Small intestine (tissue), 7 donors: ENCODE measurements around the gene TSSC4. TPM values are rescaled to one million over a fixed set of nuclear protein-coding genes. Genes with fewer than 3 reads are reported as not detected.

Experiments
- DNase-seq, 2 donors: peaks; one replicate each; pipeline versions ENCODE4 v3.0.0 to v3.0.0-alpha.2; 2013
- FAIRE-seq: peaks from 2 replicates; lab custom pipeline; 2012; peaks lifted over from hg19 to GRCh38; lab: Jason Lieb, UNC
- H3K27ac ChIP-seq, 3 donors: one replicate each; pipeline ENCODE4 v1.5.1; 2013; ENCODE audit warnings: low read length in 2 of 3, mild to moderate bottlenecking in 2 of 3, control low read depth in 1 of 3, inconsistent platforms in 1 of 3, low read depth in 1 of 3, moderate library complexity in 1 of 3
- H3K27me3 ChIP-seq, 3 donors: one replicate each; pipeline ENCODE4 v1.6.1; 2013; ENCODE audit warnings: low read length in 3 of 3, inconsistent platforms in 1 of 3; ENCODE audit not compliant: control insufficient read depth in 3 of 3, insufficient read depth in 3 of 3
- H3K36me3 ChIP-seq, 3 donors: one replicate each; pipeline ENCODE4 v1.6.1; 2013; ENCODE audit warnings: low read length in 3 of 3, inconsistent platforms in 1 of 3, low read depth in 1 of 3, mild to moderate bottlenecking in 1 of 3, moderate library complexity in 1 of 3; ENCODE audit not compliant: control insufficient read depth in 3 of 3, insufficient read depth in 2 of 3
- H3K4me1 ChIP-seq, 3 donors: one replicate each; pipeline ENCODE4 v1.6.1; 2013; ENCODE audit warnings: low read length in 2 of 3, inconsistent platforms in 1 of 3, low read depth in 1 of 3, mild to moderate bottlenecking in 1 of 3, moderate library complexity in 1 of 3; ENCODE audit not compliant: control insufficient read depth in 3 of 3, insufficient read depth in 2 of 3
- H3K4me3 ChIP-seq, 3 donors: one replicate each; pipeline ENCODE4 v1.5.1; 2013; ENCODE audit warnings: low read length in 3 of 3, control low read depth in 1 of 3, inconsistent platforms in 1 of 3, low read depth in 1 of 3, mild to moderate bottlenecking in 1 of 3, moderate library complexity in 1 of 3
- H3K9me3 ChIP-seq, 2 donors: one replicate each; pipeline ENCODE4 v1.6.1; 2013; ENCODE audit warnings: low read depth in 1 of 2, low read length in 1 of 2; ENCODE audit not compliant: control insufficient read depth in 2 of 2, insufficient read depth in 1 of 2
- WGBS, 3 donors: extraction: QIAGEN DNeasy Blood & Tissue Kit; methylation state at CpG; one replicate each; pipeline ENCODE4 v1.1.7; 2013; 5-methylcytosine and 5-hydroxymethylcytosine counted together
- polyA plus RNA-seq, 4 donors: library from polyadenylated mRNA; stranded (reverse) in 3 of 4; unstranded in 1 of 4; fragments of 200-250 nt in 3 of 4; fragments of 120-200 nt in 1 of 4; gene quantifications; one replicate each; pipeline versions ENCODE4 v1.2.1 to v1.2.3, GENCODE V29; 2013
- donor health status: healthy with polysubstance abuse.
- donor health status: control.
- donor health status: control.
- donor health status: Bipolar disorder and iron deficiency.
- donor health status: healthy.

Gene TSSC4
- polyA plus RNA-seq, 4 donors: 24.2 to 113 (median 63.3) TPM

GRCh38 chr11:2419638-2420501 lies 19.3 kb downstream of the TSSC4 start:
- Histone ChIP-seq H3K9me3 (no peaks in the 10 kb centered on the region), H3K27ac (no peak overlapping the region), H3K4me3 (peak overlapping the region in 1 of 3 donors; percentile 26), H3K27me3 (no peaks in the 10 kb centered on the region), H3K4me1 (peaks cover 0 to 20% (median 0%) of the 10 kb centered on the region in 3 donors), H3K36me3 (no peaks in the 10 kb centered on the region)
- DNase-seq (peak; percentile 67 to 82), FAIRE-seq (no peak)
- WGBS, 3 donors: 11 to 48% (median 28%) methylated on average over 28 to 36 of the region's 36 CpGs

- Histone ChIP-seq H3K36me3 (no peaks in the 10 kb centered on the region), H3K27me3 (no peaks in the 10 kb centered on the region), H3K9me3 (no peaks in the 10 kb centered on the region), H3K27ac (no peak overlapping the region), H3K4me3 (peak overlapping the region in 1 of 3 donors; percentile 26), H3K4me1 (peaks cover 0 to 20% (median 0%) of the 10 kb centered on the region in 3 donors)
- no peak for FAIRE-seq
- 8 to 25% (median 18%) methylated on average over 41 to 44 of the region's 44 CpGs for WGBS, 3 donors
- peak; percentile 74 to 85 for DNase-seq
These were observed 20.1 kb downstream of the TSSC4 start for GRCh38 chr11:2420502-2421225.

- Histone ChIP-seq H3K27me3 (no peaks in the 10 kb centered on the region), H3K9me3 (no peaks in the 10 kb centered on the region), H3K4me3 (no peak overlapping the region), H3K27ac (no peak overlapping the region), H3K4me1 (peaks cover 0 to 20% (median 0%) of the 10 kb centered on the region in 3 donors), H3K36me3 (no peaks in the 10 kb centered on the region)
- DNase-seq (peak in 1 of 2 donors; percentile 27), FAIRE-seq (no peak)
- WGBS, 3 donors: 22 to 60% (median 35%) methylated on average over 17 to 19 of the region's 19 CpGs
These were observed 20.9 kb downstream of the TSSC4 start for GRCh38 chr11:2421226-2421994.

- Histone ChIP-seq H3K27me3 (no peaks in the 10 kb centered on the region), H3K36me3 (no peaks in the 10 kb centered on the region), H3K9me3 (no peaks in the 10 kb centered on the region), H3K4me1 (peaks cover 0 to 20% (median 0%) of the 10 kb centered on the region in 3 donors), H3K4me3 (no peak overlapping the region), H3K27ac (no peak overlapping the region)
- FAIRE-seq (no peak), DNase-seq (no peak)
- WGBS, 3 donors: 22 to 70% (median 57%) methylated on average over 13 to 17 of the region's 17 CpGs
These were observed 21.4 kb downstream of the TSSC4 start for GRCh38 chr11:2421996-2422395.

- WGBS, 3 donors: 46 to 80% (median 48%) methylated on average over 14 of the region's 14 CpGs
- no peak for FAIRE-seq
- Histone ChIP-seq H3K4me1 (peaks cover 0 to 20% (median 0%) of the 10 kb centered on the region in 3 donors), H3K4me3 (no peak overlapping the region), H3K27ac (no peak overlapping the region), H3K36me3 (no peaks in the 10 kb centered on the region), H3K27me3 (no peaks in the 10 kb centered on the region), H3K9me3 (no peaks in the 10 kb centered on the region)
- no peak for DNase-seq
These were observed 22.1 kb downstream of the TSSC4 start for GRCh38 chr11:2422461-2423156.

GRCh38 chr11:2423157-2424025 lies 22.8 kb downstream of the TSSC4 start:
- Histone ChIP-seq H3K27ac (no peak overlapping the region), H3K9me3 (no peaks in the 10 kb centered on the region), H3K4me1 (peaks cover 0 to 20% (median 0%) of the 10 kb centered on the region in 3 donors), H3K36me3 (no peaks in the 10 kb centered on the region), H3K4me3 (no peak overlapping the region), H3K27me3 (no peaks in the 10 kb centered on the region)
- FAIRE-seq (no peak), DNase-seq (no peak)
- 41 to 78% (median 55%) methylated on average over 21 to 26 of the region's 26 CpGs for WGBS, 3 donors

- H3K27ac ChIP-seq: no peak overlapping the region
- H3K9me3 ChIP-seq: no peaks in the 10 kb centered on the region
- H3K36me3 ChIP-seq: no peaks in the 10 kb centered on the region
- WGBS, 3 donors: 42 to 80% (median 54%) methylated on average over 26 to 28 of the region's 28 CpGs
- DNase-seq (no peak), FAIRE-seq (no peak)
- H3K4me3 ChIP-seq: no peak overlapping the region
- H3K27me3 ChIP-seq: no peaks in the 10 kb centered on the region
- H3K4me1 ChIP-seq: peaks cover 0 to 18% (median 0%) of the 10 kb centered on the region in 3 donors
These were observed 24.4 kb downstream of the TSSC4 start for GRCh38 chr11:2424811-2425495.
